T47D (cell line): ENCODE measurements around the gene TMEM53.

Experiments used
- DNase-seq, 2 experiments: peaks; one replicate each; pipeline versions ENCODE4 v3.0.0 to v3.0.0-alpha.2; 2011 to 2012; ENCODE audit warnings: low read depth in 1 of 2, low spot score in 1 of 2
- JUND ChIP-seq: IDR thresholded peaks from 2 replicates; pipeline ENCODE4 v1.6.1; 2012; ENCODE audit warnings: low read depth
- in situ Hi-C: cut with HindIII; loops from 2 replicates; pipeline ENCODE4 v1.10.0; 2016; ENCODE audit warnings: low sequenced_read_pairs, low pct_unique_long_range_greater_than_20kb

TMEM53 gene

DNA sequence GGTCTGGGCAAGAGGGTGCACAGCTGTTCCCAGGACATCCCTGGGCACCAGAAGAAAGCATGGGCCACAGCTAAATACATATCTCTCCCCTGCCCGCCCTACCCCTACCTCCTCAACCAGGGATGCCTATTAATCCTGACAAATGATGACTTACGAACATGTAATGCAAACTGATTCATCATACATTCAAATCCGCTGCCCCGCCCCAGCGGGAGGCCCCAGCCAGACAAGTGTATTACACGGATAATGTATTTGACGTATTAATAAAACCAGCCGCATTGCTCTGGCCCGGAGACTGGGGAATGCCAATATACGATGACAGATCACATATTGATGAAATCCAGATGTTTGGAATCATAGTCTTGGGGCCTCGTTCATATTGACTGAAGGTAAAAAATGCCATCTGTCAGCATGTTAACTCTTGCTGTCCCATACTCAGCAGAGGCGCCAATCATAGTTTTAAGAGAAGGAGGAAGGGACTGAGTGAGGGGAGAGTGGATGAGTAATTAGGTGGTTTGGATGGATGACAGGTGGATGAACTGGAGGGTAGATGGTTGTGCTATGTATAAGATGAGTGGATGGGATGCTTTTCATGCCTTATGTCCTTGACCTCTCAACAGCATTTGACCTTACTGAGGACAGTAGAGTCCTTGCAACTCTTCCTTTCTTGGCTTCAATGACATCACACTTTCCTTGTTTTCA is 68.2 kb downstream of the TMEM53 start:
- TF ChIP-seq JUND, result no peak
- in situ Hi-C loops, result no loop called here
- DNase-seq, result no peak

DNA sequence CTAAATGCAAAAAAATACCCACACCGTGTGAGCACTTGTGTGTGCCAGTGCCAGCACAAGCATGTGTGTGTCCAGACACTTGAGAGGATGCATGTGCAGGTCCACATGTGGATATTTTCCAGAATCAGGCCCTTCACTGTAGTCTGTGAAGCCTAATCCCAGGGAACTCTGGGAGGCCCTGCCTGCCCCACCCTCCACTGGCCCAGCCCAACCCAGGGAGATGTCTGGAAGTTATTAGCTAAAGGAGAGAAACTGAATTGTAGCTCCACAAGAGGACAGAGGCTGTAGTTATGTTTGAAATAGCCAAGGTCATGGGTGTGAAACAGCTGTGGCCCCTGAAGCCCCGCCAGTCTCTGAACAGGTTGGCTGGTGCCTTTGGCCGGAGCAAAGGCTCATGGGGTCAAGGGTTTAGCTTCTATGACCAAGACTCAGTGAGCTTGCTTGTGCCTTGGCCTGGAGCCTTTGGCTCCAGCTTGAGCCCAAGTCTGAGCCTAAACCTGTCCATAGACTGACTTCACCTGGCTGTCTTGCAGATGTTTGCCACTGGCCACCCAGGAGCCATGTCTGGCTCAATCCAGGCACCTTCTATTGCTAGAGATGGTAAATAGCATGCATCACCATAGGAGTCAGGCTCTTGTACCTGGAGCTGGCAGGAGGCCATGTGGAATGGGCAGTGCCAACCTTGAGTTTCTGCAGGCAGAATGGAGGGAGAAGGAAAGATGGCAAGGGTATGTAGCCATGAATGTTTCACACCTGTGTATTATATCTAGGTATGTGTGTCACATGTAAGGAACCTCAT is 69.9 kb downstream of the TMEM53 start:
- in situ Hi-C loops, result no loop called here
- no peak for DNase-seq
- no peak for TF ChIP-seq JUND

DNA sequence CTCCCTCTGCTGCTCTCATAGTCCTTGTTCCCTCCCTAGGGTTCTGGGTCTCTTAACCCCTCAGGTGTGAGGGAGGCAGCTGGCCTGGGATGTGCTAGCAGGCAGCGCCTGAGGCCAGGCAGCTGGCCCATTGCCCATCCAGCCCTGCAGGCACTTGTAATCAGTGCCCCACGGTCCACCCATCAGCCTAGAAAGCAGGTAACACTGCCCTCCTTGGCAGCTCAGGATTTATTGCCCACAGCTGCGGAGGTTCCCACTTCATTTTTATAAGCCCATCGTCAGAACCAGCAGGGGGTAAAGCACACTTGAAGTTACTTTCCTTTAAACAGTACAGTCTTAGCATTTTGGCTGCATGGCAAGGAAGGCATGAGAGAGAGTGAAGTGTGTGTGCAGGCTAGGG is 70.6 kb downstream of the TMEM53 start:
- no peak for TF ChIP-seq JUND
- no peak for DNase-seq
- in situ Hi-C loops, result no loop called here
